ENCODE data around the gene TUBGCP6. TPM values are rescaled to one million over a fixed set of nuclear protein-coding genes. Genes with fewer than 3 reads are reported as not detected.

The TUBGCP6 gene
- total and polyA plus RNA-seq, 2 experiments from 2014 or later, result 18.6 to 47.1 TPM

- no peaks in the 10 kb centered on the region for H3K9me3 Mint-ChIP-seq
- no peak overlapping the region for H3K27ac Mint-ChIP-seq
- Histone ChIP-seq H3K79me2 (replicated peaks; ENCODE audit: insufficient read depth) (peaks cover 40% of the 10 kb centered on the region), H3K27ac (ENCODE audit: low read depth) (no peak overlapping the region), H3K4me2 (peak overlapping the region; percentile 97; the same call in 1 of the 2 replicates), H3K4me1 (ENCODE audit: insufficient read depth) (peaks cover 12% of the 10 kb centered on the region), H2AFZ (no peak overlapping the region), H3K4me3 (peak overlapping the region; percentile 99), H3K9me2 (ENCODE audit: insufficient read depth) (no peaks in the 10 kb centered on the region), H3K27me3 (ENCODE audit: insufficient read depth) (no peaks in the 10 kb centered on the region), H4K20me1 (replicated peaks; ENCODE audit: insufficient read depth) (peaks cover 6% of the 10 kb centered on the region; the same call in 1 of the 2 replicates), H3K36me3 (ENCODE audit: insufficient read depth) (no peaks in the 10 kb centered on the region), H3F3A (replicated peaks; ENCODE audit: low read depth) (peaks cover 4% of the 10 kb centered on the region; the same call in 1 of the 2 replicates)
- DNase-seq (ENCODE audit: low spot score) (no peak), ATAC-seq (no peak)
- peaks cover 11% of the 10 kb centered on the region; the same call in 2 of the 3 replicates for H3K36me3 Mint-ChIP-seq (ENCODE audit: low read depth)
- peak overlapping the region; percentile 92 for H3K4me3 Mint-ChIP-seq
- H3K27me3 Mint-ChIP-seq (ENCODE audit: insufficient read depth, low read depth, poor library complexity), result peaks cover 8% of the 10 kb centered on the region
- TF ChIP-seq ETS1 (IDR thresholded peaks at IDR 0.05) (no peak), JUNB (IDR thresholded peaks at IDR 0.05; ENCODE audit: unreplicated experiment) (no peak)
- peaks cover 18% of the 10 kb centered on the region; the same call in 2 of the 3 replicates for H3K4me1 Mint-ChIP-seq
Measured at GRCh38 chr22:50242406-50242949, 2.3 kb downstream of the TUBGCP6 start.

- ATAC-seq (no peak), DNase-seq (ENCODE audit: low spot score) (no peak)
- Mint-ChIP-seq H3K27me3 (ENCODE audit: insufficient read depth, low read depth, poor library complexity) (peaks cover 8% of the 10 kb centered on the region), H3K9me3 (peaks cover 8% of the 10 kb centered on the region; the same call in 2 of the 3 replicates), H3K4me1 (peaks cover 16% of the 10 kb centered on the region), H3K36me3 (ENCODE audit: low read depth) (peaks cover 11% of the 10 kb centered on the region), H3K27ac (no peak overlapping the region), H3K4me3 (no peak overlapping the region)
- TF ChIP-seq POLR2AphosphoS5 (IDR thresholded peaks at IDR 0.05; ENCODE audit: low read depth), result no peak
- TF ChIP-seq STAT1 (IDR thresholded peaks at IDR 0.05; ENCODE audit: unreplicated experiment), result no peak
- TF ChIP-seq EZH2phosphoT487 (IDR thresholded peaks at IDR 0.05; ENCODE audit: unreplicated experiment), result no peak
- no peak for TF ChIP-seq ZNF331 (CRISPR knock-in tag; IDR thresholded peaks at IDR 0.05; ENCODE audit: low read depth)
- H3K4me3 ChIP-seq, result no peak overlapping the region
- H3K27ac ChIP-seq (ENCODE audit: low read depth), result no peak overlapping the region
- H3K4me2 ChIP-seq, result no peak overlapping the region
- peaks cover 6% of the 10 kb centered on the region; the same call in 1 of the 2 replicates for H4K20me1 ChIP-seq (replicated peaks; ENCODE audit: insufficient read depth)
- peaks cover 48% of the 10 kb centered on the region for H3K79me2 ChIP-seq (replicated peaks; ENCODE audit: insufficient read depth)
- no peaks in the 10 kb centered on the region for H3K9me2 ChIP-seq (ENCODE audit: insufficient read depth)
- peaks cover 4% of the 10 kb centered on the region for H3K4me1 ChIP-seq (ENCODE audit: insufficient read depth)
- H3F3A ChIP-seq (replicated peaks; ENCODE audit: low read depth), result 0 out of 2 replicates have a peak, but pooled peaks cover 2% of the 10 kb centered on the region
- no peak overlapping the region for H2AFZ ChIP-seq
- no peaks in the 10 kb centered on the region for H3K27me3 ChIP-seq (ENCODE audit: insufficient read depth)
- no peaks in the 10 kb centered on the region for H3K36me3 ChIP-seq (ENCODE audit: insufficient read depth)
Measured at GRCh38 chr22:50238755-50239154, 6.1 kb downstream of the TUBGCP6 start.

- H3K36me3 Mint-ChIP-seq (ENCODE audit: low read depth), result peaks cover 16% of the 10 kb centered on the region
- H3K4me1 Mint-ChIP-seq, result peaks cover 7% of the 10 kb centered on the region
- Histone ChIP-seq H3K4me1 (ENCODE audit: insufficient read depth) (no peaks in the 10 kb centered on the region), H3K9me2 (ENCODE audit: insufficient read depth) (no peaks in the 10 kb centered on the region), H3K36me3 (ENCODE audit: insufficient read depth) (no peaks in the 10 kb centered on the region), H3K27ac (ENCODE audit: low read depth) (no peak overlapping the region), H3K79me2 (replicated peaks; ENCODE audit: insufficient read depth) (peaks cover 33% of the 10 kb centered on the region), H3K4me3 (no peak overlapping the region), H3F3A (replicated peaks; ENCODE audit: low read depth) (0 out of 2 replicates have a peak, but pooled peaks cover 5% of the 10 kb centered on the region), H3K4me2 (no peak overlapping the region), H3K27me3 (ENCODE audit: insufficient read depth) (no peaks in the 10 kb centered on the region), H4K20me1 (replicated peaks; ENCODE audit: insufficient read depth) (peaks cover 6% of the 10 kb centered on the region; the same call in 1 of the 2 replicates), H2AFZ (no peak overlapping the region)
- no peak overlapping the region; the same call in 1 of the 2 replicates for H3K27ac Mint-ChIP-seq
- ATAC-seq (peak; percentile 51), DNase-seq (ENCODE audit: low spot score) (peak; percentile 61)
- H3K4me3 Mint-ChIP-seq, result no peak overlapping the region
- peaks cover 10% of the 10 kb centered on the region for H3K27me3 Mint-ChIP-seq (ENCODE audit: insufficient read depth, low read depth, poor library complexity)
- TF ChIP-seq JUNB (IDR thresholded peaks at IDR 0.05; ENCODE audit: unreplicated experiment) (no peak), NANOG (IDR thresholded peaks at IDR 0.05; ENCODE audit: borderline replicate concordance) (no peak), CTCF (conservative IDR thresholded peaks at IDR 0.05; ENCODE audit: low read depth in 2 of 2) (peak; percentile 52 to 55)
- peaks cover 8% of the 10 kb centered on the region; the same call in 2 of the 3 replicates for H3K9me3 Mint-ChIP-seq
Measured at GRCh38 chr22:50236731-50237409, 8.0 kb downstream of the TUBGCP6 start.
